ENCODE measurements around the gene PSMA3.

PSMA3 gene

DNA sequence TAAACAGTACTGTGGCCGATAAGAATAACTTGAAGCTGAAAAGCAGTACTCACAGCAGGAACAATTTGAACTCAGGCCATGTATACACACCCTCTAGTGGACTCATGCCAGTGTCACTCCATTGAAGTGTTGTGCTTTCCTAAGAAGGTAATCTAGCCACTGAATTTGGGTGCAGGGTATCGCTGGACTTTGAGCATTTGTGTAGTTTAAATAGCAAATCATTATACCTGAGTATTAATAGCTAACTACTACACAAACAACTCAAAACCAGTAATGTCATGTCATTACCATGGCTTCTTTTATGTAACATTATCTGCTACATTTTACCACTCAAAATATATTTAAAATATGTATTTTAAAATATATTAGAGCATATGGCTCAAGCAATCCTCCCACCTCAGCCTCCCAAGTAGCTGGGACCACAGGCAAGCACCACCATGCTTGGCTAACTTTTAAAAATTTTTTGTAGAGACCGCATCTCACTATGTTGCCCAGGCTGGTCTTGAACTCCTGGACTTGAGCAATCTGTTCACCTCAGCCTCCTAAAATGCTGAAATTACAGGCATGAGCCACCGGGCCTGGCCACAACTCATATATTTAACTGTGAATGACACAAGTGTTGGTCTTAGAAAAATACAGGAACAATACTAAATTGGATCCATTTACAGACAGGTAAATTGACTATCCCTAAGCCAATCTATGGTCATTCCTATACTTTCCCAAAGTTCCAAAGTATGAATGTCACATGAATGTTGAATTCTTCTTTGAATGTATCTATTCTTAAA lies 28.1 kb downstream of the PSMA3 start:
- no peak for DNase-seq

DNA sequence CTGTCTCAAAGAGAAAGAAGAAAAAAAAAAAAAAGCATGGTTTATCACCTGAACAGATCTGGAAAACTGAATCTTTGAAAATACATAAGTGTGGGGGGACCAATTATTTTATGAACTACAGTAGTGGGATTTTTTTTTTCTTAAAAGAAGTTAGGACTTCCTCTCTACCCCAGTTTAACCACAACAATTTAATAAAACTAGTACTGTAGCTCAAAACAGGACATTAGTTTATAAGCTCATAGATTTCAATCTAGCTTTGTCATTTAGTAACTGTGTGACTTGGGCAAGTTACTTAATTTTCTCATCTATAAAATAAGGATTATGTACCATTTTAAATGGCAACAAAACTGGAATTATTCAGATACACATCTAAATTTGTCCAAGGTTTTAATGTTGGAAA lies 30.2 kb downstream of the PSMA3 start:
- DNase-seq: no peak

DNA sequence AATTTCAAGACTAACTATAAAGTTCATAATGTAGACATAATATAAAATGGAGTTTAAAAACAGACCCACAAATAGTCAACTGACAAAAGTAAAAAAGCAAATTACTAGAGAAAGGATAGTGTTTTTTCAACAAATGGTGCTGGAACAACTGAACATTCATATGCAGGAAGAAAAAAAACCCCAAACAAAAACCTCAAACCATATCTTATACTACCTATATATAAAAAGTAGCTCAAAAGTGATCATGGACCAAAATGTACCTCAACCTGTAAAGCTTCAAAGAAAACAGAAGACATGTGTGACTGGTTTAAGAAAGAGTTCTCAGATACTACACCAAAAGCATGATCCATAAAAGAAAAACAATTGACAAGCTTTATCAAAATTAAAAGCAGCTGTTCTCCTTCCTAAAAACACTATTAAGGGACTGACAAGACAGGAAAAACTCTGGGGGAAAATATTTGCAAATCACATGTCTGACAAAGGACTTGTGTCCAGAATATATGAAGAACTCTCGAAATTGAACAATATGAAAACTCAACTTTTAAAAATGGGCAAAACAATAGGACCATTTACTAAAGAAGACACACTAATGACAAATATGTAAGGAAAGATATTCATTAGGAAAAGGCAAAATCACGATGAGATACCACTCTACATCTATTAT lies 31.0 kb downstream of the PSMA3 start:
- DNase-seq: no peak

DNA sequence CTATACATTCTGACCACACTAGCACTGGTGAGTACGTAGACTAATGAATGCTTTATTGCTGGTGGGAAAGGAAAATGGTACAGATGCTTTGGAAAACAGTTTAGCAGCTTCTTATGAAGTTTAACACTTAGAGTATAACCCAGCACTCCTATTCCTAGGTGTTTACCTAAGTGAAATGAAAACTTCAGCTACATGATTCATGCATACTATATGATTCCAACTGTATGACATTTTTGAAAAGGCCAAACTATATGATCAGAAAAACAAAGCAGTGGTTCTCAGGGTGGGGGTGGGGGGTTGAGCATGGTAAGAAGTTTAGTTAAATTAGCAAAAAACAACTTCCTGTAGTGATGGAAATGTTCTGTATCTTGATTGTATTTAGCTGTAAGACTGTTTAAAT lies 31.6 kb downstream of the PSMA3 start:
- DNase-seq: no peak

DNA sequence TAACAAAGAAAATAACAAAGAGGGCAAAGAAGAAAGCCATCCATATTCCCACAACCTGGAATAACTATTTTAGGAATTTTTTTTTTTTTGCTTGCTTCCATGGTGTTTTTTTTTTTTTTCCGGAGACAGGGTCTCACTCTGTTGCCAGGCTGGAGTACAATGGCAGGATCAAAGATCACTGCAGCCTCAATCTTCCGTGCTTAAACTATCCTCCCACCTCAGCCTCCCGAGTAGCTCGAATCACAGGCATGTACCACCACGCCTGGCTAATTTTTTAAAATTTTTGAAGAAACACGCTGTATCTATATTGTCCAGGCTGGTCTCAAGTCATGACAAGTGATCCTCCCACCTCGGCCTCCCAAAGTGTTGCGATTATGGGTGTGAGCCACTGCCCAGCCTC lies 33.5 kb downstream of the PSMA3 start:
- no peak for DNase-seq

DNA sequence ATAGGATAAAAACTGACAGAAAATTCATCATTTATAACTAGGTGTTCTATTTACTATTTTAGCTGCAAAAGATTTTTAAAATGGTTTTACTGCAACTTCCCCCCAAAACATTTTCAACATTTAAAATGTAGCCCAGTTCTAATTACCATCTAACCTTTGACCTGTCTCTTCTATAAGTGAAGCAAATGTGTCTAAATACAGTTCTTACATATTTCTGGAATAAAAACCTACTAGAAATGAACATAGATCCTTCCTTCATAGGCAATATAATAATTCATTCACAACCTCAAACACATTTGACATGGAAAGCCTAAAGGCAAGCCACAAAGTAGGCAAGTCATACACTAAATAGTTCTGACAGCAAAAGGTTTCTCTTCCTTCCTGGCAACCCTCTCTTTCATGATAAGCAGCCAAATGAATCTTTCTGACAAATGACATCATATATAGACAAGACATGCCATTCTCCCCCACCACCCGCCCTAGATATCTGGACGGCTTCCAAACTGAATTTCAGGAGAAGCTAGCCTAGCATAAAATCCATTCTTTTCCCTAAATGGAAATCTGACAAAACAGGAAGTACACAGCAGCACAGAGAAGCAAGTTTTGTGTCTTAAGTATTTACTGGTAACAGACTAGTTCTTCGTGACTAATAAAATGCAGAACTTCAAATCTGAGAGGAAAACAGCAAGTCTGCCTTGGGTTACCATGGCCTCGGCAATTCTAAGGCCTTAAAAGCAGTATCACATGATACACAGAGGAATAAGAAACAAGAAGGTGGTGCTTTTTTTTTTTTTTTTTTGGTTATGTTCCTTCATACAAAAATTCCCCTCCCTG lies 36.5 kb downstream of the PSMA3 start:
- no peak for DNase-seq

DNA sequence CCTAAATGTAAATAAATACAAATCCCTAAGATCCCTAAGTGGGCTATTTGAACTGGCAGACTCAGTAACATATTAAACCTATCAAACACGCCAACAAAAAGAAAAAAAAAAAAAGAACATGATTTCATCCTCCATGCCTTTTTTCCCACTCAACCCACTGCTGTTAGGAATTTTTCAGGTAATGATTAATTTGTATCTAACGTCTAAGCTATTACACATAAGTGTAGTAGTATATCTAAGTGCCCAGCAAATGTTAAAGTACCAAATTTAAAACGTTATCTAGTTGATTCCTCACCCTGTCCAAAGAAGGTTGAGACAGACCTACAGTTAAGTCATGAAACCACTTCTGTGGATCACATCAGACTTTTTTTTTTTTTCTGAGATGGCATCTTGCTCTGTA lies 37.3 kb downstream of the PSMA3 start:
- DNase-seq: no peak

DNA sequence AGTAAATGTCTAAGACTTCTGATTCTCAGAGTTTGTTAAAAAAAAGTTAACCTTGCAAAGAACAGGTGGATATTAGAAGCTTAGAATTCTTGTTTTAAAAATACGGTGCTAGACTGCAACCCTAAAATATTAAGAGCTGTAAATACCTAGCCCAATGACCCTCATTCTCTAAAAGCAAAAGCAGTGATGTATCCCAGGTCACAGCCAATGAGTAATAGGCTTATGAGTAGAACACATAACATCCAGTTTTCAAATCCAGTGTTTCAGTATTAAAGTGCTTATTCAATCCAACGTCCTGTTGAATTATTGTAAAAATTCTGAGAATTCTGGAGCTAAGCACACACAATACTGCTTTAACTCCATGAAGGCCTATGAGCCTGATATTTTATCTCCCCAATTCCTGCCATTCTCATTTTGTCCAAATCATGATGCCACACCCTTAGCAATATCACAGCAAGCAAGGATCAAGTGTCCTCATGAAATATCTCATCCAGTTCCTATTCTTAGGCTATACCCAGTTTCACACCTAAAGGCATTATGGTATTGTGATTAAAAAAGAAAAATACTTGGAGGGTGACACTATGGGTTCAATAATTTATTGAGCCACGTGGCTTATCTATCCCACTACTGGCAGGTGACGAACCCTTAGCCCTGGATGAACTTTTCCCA lies 38.4 kb downstream of the PSMA3 start:
- no peak for DNase-seq

DNA sequence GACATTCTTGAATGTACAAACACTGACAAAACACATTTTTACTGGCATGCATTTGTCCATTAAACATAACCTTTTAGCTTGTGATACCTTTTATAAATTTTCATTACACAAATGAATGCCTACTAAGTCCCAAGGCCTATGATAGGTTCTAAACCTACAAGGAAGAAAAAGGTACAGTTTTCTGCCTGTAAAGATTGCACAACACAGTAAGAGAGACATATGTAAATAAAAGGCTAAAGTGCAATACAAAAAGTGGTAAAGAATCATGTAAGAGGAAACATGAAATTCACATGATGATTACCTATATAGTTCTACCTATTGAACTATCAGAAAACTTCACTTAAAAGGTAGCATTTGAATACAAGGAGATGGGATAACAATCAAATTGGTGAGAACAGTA lies 39.1 kb downstream of the PSMA3 start:
- no peak for DNase-seq

DNA sequence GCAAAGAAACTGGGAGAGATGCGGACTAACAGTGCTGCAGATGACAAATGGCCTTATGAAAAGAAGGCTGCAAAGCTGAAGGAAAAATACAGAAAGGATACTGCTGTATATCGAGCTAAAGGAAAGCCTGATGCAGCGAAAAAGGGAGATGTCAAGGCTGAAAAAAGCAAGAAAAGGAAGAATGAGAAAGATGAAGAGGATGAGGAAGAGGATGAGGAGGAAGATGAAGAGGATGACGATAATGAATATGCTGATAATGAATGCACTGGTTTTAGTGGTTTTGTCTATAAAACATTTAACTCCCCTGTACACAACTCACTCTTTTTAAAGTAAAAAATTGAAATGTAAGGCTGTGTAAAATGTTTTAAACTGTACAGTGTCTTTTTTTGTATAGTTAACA lies 40.5 kb downstream of the PSMA3 start:
- DNase-seq: no peak

DNA sequence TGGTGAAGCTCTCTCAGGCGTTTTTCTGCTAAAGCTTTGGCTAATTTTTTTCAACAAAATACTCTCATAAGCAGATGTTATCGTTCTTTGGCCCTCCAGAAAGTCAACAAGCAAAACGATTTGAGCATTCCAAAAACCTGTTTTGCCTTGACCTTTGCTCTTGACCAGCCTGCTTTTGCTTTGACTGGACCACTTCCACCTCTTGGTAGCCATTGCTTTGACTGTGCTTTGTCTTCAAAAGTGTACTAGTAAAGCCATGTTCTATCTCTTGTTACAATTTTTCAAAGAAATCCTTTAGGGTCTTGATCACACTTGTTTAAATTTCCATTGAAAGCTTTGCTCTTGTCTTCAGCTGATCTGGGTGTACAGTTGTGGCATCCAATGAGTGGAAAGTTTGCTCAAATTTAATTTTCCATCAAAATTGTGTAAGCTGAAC lies 43.0 kb downstream of the PSMA3 start:
- DNase-seq: no peak

DNA sequence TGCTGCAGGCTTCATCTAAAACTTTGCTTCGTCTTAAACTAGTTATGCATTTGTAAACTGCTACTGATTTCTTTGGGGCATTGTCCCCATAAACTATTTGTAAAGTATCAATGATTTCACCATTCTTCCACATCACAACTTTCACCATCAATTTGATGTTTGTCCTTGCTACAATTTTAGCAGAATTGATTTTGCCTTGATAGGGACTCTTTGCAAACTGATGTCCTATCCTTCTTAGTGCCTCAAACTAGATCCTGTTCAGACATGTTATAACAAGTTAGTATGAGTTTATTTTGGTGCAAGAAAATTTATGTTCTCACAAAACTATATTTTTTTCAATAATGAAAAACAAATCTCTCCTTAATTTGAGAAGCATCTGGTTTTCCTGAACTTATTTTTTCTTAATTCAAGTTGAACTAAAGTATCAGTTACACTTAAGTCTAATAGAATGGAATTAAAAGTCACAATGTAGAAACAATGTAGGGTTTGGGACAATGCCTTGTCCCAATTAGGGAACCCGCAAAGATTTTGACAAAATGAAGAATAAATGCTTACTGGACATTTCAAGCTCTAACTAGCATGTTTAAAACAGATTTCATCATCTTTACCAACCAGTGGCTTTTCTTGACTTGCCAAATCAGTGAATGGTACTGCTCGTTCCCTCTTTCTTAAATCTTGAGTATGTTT lies 43.6 kb downstream of the PSMA3 start:
- DNase-seq: no peak

DNA sequence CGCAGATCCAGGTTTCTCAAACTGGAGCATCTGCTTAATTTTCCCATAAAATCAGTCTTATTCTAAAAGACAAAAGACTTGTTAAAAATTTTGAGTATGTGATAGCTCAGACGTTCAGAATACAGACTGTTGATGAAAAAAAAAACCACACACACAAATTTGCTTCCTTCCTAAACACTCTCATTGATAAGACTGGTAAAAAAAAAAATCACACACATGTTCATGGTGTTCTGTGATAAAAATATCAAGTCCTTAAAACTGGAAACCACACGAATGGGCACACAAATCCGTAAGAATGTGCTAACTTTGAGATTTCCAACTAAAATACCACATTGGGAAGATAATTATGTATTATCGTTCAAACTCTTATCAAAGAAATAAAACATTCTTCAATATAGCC lies 47.0 kb downstream of the PSMA3 start:
- DNase-seq: no peak

DNA sequence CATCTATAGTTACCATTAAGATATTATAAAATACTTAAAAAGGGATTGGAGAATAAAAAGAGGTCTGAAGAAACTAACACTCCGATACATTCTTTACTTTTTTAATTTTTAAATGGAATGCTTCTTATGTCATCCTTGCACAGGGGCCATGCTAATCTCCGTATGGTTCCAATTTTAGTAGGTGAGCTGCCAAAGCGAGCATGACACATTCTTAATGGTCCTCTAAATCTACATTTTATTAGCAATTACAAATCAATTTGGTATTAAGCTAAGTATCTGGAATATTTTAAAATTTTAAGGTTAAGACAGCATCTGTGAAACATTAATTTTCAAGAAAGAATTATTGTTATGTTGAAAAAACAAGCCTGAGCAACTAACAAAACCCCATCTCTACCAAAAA lies 47.5 kb downstream of the PSMA3 start:
- no peak for DNase-seq

DNA sequence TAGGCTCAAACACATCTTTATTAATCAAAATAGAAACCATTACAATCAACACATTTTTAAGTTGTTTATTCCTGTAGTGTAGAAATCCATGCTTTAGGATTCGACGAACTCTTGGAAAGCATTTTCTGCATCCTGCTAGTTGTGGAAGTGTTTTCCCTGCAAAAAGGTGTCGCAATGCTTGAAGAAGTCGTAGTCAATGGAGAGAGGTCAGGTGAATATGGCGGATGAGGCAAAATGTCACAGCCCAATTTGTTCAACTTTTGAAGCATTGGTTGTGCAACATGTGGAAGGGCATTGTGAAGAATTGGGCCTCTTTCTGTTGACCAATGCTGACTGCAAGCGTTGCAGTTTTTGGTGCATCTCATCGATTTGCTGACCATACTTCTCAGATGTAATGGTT lies 49.6 kb downstream of the PSMA3 start:
- no peak for DNase-seq

DNA sequence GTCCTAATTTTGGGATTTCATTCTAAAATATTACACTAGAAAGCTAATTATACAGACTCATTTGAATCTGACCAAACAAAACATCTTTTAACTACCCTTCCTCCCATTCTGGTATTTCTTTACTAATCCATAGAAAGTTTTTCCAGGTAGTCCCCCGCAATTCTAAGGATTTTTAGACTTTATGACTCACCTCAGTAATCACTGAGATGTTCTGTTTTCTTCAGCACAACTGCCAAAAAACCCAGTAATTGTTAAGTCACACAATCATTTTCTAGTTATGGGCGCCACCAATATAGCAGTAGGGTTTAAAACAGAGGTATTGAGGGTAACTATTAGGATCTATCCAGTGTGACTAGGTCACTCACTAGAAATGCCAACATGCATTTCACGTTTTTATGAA lies 52.1 kb downstream of the PSMA3 start:
- DNase-seq: no peak

DNA sequence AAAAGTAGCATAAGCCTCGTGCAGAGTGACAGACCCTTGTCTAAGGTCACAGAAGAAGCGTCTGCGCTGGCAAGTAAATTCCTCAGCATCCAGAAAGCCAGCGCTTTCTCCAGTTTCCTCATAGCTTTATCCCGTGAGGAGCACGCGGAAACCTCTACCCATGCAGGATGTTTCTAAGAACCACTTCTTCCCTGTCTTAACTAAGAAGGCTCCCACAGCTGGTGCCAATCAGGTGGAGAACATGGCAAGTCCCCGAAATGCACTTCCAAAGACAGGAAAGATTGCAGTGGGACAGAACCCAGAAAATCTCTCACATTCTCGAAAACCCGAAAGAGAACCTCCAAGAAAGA lies 52.7 kb downstream of the PSMA3 start:
- no peak for DNase-seq

DNA sequence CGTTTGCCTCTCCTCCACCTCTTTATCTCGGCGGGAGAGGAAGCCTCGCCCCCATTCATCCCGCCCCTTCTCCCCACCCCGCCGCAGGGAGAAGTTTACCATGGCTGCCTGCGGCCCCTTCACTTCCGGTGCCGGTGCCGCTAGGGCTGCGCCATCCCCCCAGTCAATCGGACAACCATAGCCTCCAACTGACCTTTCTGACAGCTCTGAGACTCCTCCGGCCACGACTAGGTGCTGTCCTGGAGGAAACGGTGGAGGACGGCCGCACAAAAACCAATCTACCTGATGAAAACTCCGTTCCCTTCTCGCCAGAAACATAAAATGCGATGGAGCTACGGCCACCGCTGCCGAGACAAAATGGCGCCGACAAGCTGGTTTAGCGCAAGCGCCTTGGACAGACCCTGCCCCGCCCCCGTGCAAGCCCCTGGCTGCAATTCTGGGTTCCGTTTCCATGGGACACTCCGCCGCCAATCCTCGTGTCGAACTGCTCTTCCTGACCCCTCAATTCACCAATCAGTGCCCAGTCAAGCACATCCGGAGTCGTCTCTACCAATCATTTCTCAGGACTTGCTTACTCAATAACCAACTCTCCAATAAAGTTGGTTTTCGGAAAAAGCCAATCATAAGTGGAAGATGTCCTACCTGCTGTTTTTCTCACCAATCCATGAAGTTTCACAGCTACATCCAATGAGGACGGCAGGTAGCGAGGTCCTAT lies 53.3 kb downstream of the PSMA3 start:
- DNase-seq: peak; percentile 96

DNA sequence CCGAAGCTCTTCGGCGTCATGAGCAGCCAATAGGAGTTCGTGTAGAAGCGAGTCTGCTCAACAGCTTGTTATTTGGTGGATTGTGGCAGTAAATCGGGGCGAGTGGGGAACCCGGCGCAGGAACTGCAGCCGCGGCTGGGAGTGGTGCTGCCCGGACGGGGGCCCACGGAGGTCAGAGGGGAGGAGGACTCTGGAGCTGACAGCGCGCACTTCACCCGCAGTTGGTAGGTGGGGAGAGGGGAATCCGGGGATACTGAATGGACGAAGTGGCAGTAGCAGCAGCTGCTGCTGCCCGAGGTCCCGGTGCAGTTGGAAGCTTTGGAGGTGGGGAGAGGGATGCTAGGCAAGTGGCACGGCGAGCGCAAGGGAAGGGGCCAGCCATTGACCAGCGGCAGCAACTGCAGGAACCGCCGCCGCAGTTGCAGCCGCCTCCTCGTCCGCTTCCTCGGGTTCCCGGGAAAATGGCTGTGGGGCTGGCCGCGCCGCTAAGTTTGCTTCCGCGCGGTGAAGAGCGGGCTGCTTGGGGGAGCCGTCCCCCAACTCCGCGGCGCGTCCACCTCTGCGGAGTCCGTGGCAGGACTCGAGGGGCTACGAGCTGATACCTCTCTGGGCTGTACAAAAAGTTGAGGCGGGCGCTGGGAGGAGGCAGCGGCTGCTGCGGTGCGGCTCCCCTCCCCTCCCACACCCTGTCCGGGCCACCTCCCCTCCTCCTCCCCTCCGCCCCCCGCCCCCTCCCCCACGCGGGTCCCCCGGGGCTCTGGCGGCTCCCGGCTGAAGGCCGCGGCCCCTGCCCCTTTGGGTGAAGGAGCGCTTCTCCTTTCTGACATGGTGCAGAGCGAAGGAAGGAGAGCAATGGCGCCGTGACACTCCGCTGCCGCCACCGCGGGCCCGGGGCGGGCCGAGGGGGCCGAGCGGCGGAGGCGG lies 54.1 kb downstream of the PSMA3 start, which contains the start of gene ARID4A:
Gene ARID4A (plus strand): TSS at position 79 of the 924 bp plus-strand sequence. CDS start 1,300 bp downstream, outside the sequence.
- DNase-seq: peak; percentile 78

Measured in activated effector memory CD4-positive, alpha-beta T cell treated with Interleukin-2 at 50 U/mL for 16 hours (primary cell).